DND-41 (cell line): ENCODE data around the gene VWA3B.

Source experiments
- CTCF ChIP-seq: IDR thresholded peaks from 2 replicates; pipeline ENCODE4 v1.5.1; 2012; ENCODE audit warnings: borderline replicate concordance, low read length, moderate library complexity, mild to moderate bottlenecking; ENCODE audit not compliant: poor library complexity, severe bottlenecking; ENCODE audit errors: extremely low read depth
- EZH2 ChIP-seq: IDR thresholded peaks from 3 replicates; pipeline ENCODE4 v1.6.1; 2012; ENCODE audit warnings: borderline replicate concordance, low read depth, mild to moderate bottlenecking, moderate library complexity, low read length, inconsistent platforms; ENCODE audit not compliant: severe bottlenecking

GRCh38 chr2:98070081-98070480, 16.9 kb upstream of the VWA3B start:
- TF ChIP-seq CTCF (no peak), EZH2 (no peak)
